GM12878 (cell line): ENCODE results near the gene CFI. TPM values are rescaled to one million over a fixed set of nuclear protein-coding genes. Genes with fewer than 3 reads are reported as not detected.

Experiments used
- ATF7 ChIP-seq: fragments of 450-650 bp; IDR thresholded peaks from 2 replicates; pipeline ENCODE4 v1.6.1; 2016; ENCODE audit warnings: low read depth, mild to moderate bottlenecking
- CEBPZ ChIP-seq: fragments of 150-350 bp; IDR thresholded peaks from 2 replicates; pipeline ENCODE4 v1.6.1; 2016; ENCODE audit warnings: low read depth, low read length
- CHD1 ChIP-seq: IDR thresholded peaks from 2 replicates; pipeline ENCODE4 v1.6.1; 2012; ENCODE audit warnings: low read depth, low read length, improper control_type of control experiment
- E2F4 ChIP-seq: IDR thresholded peaks from 2 replicates; pipeline ENCODE4 v1.6.1; 2012; ENCODE audit warnings: low read depth, low read length, improper control_type of control experiment
- ELK1 ChIP-seq: IDR thresholded peaks from 2 replicates; pipeline ENCODE4 v1.6.1; 2012; ENCODE audit warnings: low read depth, low read length, improper control_type of control experiment
- KLF5 ChIP-seq: fragments of 450-650 bp; IDR thresholded peaks from 2 replicates; pipeline ENCODE4 v1.6.1; 2014; ENCODE audit warnings: mild to moderate bottlenecking; ENCODE audit not compliant: partially characterized antibody
- MEF2A ChIP-seq: IDR thresholded peaks from 2 replicates; pipeline ENCODE4 v1.6.1; 2011; ENCODE audit warnings: low read depth, mild to moderate bottlenecking, low read length, moderate library complexity; ENCODE audit not compliant: insufficient read depth
- MTA3 ChIP-seq: IDR thresholded peaks from 2 replicates; pipeline ENCODE4 v1.6.1; 2012; ENCODE audit warnings: low read length, inconsistent platforms, borderline replicate concordance
- MXI1 ChIP-seq: fragments of 150-350 bp; IDR thresholded peaks from 2 replicates; pipeline ENCODE4 v1.6.1; 2011; ENCODE audit warnings: low read depth, mild to moderate bottlenecking, inconsistent platforms, low read length, improper control_type of control experiment
- NFYB ChIP-seq: IDR thresholded peaks from 2 replicates; pipeline ENCODE4 v1.6.1; 2011; ENCODE audit warnings: low read depth, mild to moderate bottlenecking, low read length, improper control_type of control experiment, moderate library complexity; ENCODE audit not compliant: insufficient read depth
- PAX8 ChIP-seq: fragments of 450-650 bp; IDR thresholded peaks from 2 replicates; pipeline ENCODE4 v1.6.1; 2017; ENCODE audit warnings: mild to moderate bottlenecking, moderate library complexity
- RAD21 ChIP-seq: IDR thresholded peaks from 2 replicates; pipeline ENCODE4 v1.6.1; 2011; ENCODE audit warnings: mild to moderate bottlenecking, low read depth, low read length, moderate library complexity; ENCODE audit not compliant: insufficient read depth
- RB1 ChIP-seq: fragments of 450-650 bp; formaldehyde crosslinking; IDR thresholded peaks from 2 replicates; pipeline ENCODE4 v1.6.1; 2017; ENCODE audit warnings: mild to moderate bottlenecking, borderline replicate concordance
- RCOR1 ChIP-seq: conservative IDR thresholded peaks from 2 replicates; pipeline ENCODE4 v1.6.1; 2012; ENCODE audit warnings: low read depth, low read length, improper control_type of control experiment
- RELA ChIP-seq: fragments of 450-650 bp; IDR thresholded peaks from 2 replicates; pipeline ENCODE4 v1.8.0; 2014; ENCODE audit warnings: borderline replicate concordance; ENCODE audit not compliant: partially characterized antibody
- SMARCA5 ChIP-seq: fragments of 450-650 bp; IDR thresholded peaks from 2 replicates; pipeline ENCODE4 v1.6.1; 2017; ENCODE audit warnings: mild to moderate bottlenecking
- SRF ChIP-seq, 2 experiments: IDR thresholded peaks; 2 replicates each; pipeline ENCODE4 v1.6.1; 2011; ENCODE audit warnings: low read depth in 2 of 2, low read length in 2 of 2, mild to moderate bottlenecking in 1 of 2, moderate library complexity in 1 of 2
- ZBTB11 ChIP-seq: fragments of 450-650 bp; formaldehyde crosslinking; IDR thresholded peaks from 2 replicates; pipeline ENCODE4 v1.5.0; 2022; ENCODE audit warnings: mild to moderate bottlenecking, missing genetic modification characterization
- polyA plus RNA-seq, 11 experiments: library from polyadenylated mRNA; depleted of rRNA in 4 of 11; unstranded in 6 of 11; stranded (reverse) in 5 of 11; fragments of >200 nt; fragmentation: Nextera tagmentation in 4 of 11; fragmentation: Illumina TruSeq in 1 of 11; extraction: Ambion mirVana in 4 of 11; extraction: Trizol in 1 of 11; gene quantifications; 1 replicate in 1 of 11; 2 replicates in 10 of 11; pipeline versions ENCODE4 v1.2.1 to v1.2.3, GENCODE V29; 2011 to 2016; ENCODE audit warnings: inconsistent platforms in 2 of 11, missing spikeins in 2 of 11, low read depth in 1 of 11
- total RNA-seq, 4 experiments: library from RNA; depleted of rRNA in 3 of 4; stranded (reverse); fragments of >200 nt in 3 of 4; fragmentation: Illumina TruSeq in 1 of 4; extraction: Trizol in 1 of 4; gene quantifications; 2 replicates each; pipeline versions ENCODE4 v1.2.1 to v1.2.3, GENCODE V29; 2013 to 2021

The CFI gene
- total and polyA plus RNA-seq, 10 of the 15 experiments (the other 5 are each of a cell fraction or from before 2014, with no cell fraction given) = 0.15 to 0.28 TPM; not detected in 8

GRCh38 chr4:109702950-109703663 is 98.7 kb downstream of the CFI start, which contains the start of gene CASP6 (continued):
- TF ChIP-seq CEBPZ (no peak), ELK1 (no peak), RELA (no peak), CHD1 (no peak), SRF (IDR thresholded peaks at IDR 0.05; ENCODE audit: low read depth in 2 of 2, low read length in 2 of 2) (peak in 1 of 2 experiments; percentile 87; a peak in 2 of 4 replicates), RAD21 (peak; percentile 57), KLF5 (no peak), RB1 (peak; percentile 12; the same call in 1 of the 2 replicates), ZBTB11 (CRISPR knock-in tag) (no peak), SMARCA5 (peak; percentile 57), MXI1 (peak; percentile 40; the same call in 1 of the 2 replicates), MTA3 (no peak), RCOR1 (no peak), PAX8 (no peak), ATF7 (no peak), E2F4 (0 out of 2 replicates have a peak, but pooled peaks have one; percentile 28), NFYB (no peak), MEF2A (no peak; the same call in 1 of the 2 replicates)
